Cardiac septum (tissue), 1 donor: Measurements from ENCODE around the gene TTBK1. TPM values are rescaled to one million over a fixed set of nuclear protein-coding genes. Genes with fewer than 3 reads are reported as not detected.

Experiments used
- DNase-seq: peaks from one replicate; pipeline ENCODE4 v3.0.0-alpha.2; 2020; ENCODE audit warnings: low spot score
- intact Hi-C: fragments of 100-400 bp; cut with DNase I; formaldehyde crosslinking; loops from one replicate; pipeline ENCODE4 v1.14.0; 2022
- total RNA-seq: library from RNA; stranded (reverse); fragmentation: NEBNext Ultra II Directional; extraction: Animal tissue kit (Norgen Biotek cat#: 25700); gene quantifications from one replicate; pipeline ENCODE4 v1.2.1, GENCODE V29; 2021
- donor health status: DM: no; HTN: no; CAD: no.

Gene TTBK1
- total RNA-seq, 1 donor from 2014 or later: 0.35 TPM

DNA sequence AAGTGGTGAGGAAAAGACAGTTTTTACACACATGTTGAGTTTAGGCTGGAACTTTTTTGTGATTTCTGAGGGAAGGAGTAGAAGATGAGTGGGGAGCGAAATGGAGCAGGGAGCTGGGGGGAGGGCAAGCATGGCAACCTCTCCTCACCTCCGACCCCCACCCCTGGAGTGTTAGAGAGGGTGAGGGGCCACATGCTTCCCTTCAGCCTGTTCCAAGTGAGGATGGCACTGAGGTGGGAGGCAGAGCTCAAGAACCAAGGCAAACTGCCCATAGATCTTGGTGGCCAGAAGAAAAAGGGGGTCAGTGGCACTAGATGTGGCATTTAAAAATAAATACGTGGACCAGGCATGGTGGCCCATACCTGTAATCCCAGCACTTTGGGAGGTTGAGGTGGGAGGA is 4.8 kb downstream of the TTBK1 start:
- no peak for DNase-seq

DNA sequence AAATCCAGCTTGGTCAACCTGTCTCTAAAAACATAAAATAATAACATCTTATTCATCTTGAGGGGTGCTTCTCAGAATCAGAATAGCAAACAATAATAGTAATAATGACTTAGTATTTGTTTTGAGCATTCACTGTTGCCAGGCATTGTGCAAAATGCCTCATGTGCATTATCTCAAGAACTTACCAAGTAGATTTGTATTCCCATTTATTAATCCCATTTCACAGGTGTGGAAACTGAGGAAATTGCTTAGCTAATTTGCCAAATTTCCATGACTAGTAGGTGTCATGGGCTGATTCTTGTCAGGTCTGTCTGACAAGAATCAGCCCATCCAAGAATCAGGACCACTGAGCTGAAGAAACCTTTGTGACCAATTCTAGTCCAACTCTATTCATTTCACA is 5.5 kb downstream of the TTBK1 start:
- no peak for DNase-seq
- intact Hi-C loops: loop anchor here (5.0 kb wide), 1 partner anchor 66 kb away; the partner anchor contains the start of gene CUL9

More for the DNA sequence above, 4.8 kb downstream of the TTBK1 start:
- intact Hi-C loops: loop anchor here (5.0 kb wide), 1 partner anchor 66 kb away; the partner anchor contains the start of gene CUL9

GRCh38 chr6:43250992-43251373 is 7.7 kb downstream of the TTBK1 start:
- DNase-seq: no peak
- intact Hi-C loops: no loop called here

- intact Hi-C loops: no loop called here
- no peak for DNase-seq
Measured at GRCh38 chr6:43253401-43253800, 10.1 kb downstream of the TTBK1 start.

DNA sequence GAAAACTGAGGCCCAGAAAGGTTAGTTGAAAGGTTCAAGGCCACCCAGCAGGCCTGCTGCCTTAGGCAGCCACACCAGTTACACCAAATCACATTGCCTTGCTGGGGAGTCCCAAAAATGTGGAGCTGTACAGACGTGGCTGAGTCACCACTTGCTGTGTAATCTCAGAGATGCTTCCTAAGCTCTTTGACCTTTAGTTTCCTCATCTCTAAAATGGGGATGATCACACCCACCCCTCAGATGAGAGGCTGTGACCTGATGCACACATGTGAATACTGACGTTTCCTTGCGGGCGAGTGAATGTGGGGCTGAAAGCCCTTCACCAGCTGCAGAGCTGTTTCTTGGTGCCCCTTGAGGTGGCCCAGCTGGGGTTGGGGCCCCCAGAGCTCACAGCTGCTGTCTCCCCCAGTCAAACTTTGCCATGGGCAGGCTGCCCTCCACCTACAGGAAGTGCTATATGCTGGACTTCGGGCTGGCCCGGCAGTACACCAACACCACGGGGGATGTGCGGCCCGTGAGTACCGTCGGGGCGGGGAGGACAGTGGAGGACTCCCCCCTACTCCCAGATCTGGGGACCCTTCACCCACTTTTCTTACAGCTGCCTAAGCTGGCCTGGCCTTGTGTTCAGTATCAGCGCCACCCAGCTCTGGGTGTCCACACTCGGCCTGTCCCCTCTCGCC is 11.0 kb downstream of the TTBK1 start:
- intact Hi-C loops: no loop called here
- DNase-seq: no peak

DNA sequence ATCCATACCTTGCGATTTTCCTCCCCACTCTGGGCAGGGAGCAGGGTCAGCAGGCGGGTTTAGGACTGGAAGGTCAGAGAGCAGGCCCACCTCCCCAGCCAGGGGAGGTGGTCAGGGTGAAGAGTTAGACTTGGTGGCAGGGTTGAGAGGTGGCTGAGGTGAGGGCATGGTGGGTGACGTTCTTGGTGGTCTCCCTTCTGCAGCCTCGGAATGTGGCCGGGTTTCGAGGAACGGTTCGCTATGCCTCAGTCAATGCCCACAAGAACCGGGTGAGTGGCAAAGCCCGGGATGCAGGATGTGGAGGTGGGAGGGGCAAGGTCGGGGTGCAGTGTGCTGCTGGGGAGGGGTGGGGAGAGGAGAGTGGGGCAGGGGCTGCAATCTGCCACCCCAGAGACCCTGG is 11.6 kb downstream of the TTBK1 start:
- intact Hi-C loops: no loop called here
- no peak for DNase-seq

DNA sequence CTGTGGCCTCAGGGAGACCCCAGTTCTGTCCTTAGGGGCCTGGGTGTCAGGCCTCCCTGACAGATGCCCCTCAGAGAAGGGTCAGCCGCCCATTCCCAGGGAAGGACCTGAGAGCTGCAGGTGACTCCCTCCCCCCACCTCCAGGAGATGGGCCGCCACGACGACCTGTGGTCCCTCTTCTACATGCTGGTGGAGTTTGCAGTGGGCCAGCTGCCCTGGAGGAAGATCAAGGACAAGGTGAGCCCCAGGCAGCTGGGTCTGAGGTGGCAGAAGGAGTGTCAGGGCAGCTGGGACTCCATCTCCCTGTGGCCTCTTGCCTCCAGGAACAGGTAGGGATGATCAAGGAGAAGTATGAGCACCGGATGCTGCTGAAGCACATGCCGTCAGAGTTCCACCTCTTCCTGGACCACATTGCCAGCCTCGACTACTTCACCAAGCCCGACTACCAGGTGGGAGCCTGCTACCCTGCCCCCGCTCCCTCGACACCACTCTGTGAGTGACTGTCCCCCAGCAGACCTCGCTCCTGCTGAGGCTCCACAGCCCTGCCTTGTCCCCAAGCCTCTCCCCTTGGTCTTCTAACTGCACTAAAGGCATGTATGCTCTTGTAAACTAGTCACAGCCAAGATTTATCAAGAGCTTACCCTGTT is 12.2 kb downstream of the TTBK1 start:
- no peak for DNase-seq
- intact Hi-C loops: no loop called here

DNA sequence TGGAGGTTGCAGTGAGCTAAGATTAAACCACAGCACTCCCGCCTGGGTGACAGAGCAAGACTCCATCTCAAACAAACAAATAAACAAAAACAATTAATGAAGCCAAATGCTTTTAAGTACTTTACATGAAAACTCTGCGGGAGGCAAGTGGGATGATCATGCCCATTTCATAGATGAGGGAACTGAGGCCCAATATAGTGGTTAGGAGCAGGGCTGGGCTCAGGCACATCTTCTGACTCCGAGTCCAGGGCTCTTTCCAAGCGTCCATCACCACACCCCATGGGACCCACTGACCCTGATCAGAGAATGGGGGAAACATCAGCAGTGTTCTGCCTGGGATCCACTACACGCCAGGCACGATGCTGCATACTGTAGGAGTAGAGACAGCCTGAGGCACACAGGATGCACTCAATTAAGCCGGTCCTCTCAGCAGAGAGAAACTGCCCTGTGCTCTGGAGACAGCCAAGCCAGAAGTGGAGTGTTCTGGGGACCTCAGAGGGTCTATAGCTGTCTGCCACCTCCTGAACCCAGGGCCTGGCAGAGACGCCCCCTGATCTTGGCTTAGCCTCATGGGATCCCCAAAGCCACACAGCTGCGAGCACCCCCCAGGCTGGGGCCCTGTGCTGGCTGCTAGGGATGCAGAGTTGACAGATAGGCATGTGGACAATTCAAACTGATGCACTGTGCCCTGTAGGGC is 13.5 kb downstream of the TTBK1 start:
- intact Hi-C loops: no loop called here
- no peak for DNase-seq

GRCh38 chr6:43257367-43258145 is 14.3 kb downstream of the TTBK1 start:
- DNase-seq: no peak
- intact Hi-C loops: no loop called here

DNA sequence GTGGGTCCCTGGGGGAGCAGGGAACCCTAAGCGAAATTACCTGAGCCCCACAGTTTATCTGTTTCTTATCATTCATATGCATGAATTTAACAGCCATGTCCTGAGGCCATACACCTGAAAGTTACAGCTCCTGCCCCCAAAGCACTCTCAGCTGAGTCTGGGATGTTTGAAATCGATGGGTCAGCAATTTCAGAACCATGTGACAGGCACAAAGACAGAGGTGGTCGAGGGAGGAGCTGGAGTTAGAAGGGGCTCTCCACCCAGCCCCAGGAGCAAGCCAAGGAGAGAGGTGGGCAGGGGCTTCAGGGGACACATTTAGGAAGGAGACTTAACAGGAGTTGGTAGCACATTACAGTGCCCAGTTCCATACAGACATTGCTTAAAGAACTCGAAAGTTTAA is 14.9 kb downstream of the TTBK1 start:
- no peak for DNase-seq
- intact Hi-C loops: no loop called here

DNA sequence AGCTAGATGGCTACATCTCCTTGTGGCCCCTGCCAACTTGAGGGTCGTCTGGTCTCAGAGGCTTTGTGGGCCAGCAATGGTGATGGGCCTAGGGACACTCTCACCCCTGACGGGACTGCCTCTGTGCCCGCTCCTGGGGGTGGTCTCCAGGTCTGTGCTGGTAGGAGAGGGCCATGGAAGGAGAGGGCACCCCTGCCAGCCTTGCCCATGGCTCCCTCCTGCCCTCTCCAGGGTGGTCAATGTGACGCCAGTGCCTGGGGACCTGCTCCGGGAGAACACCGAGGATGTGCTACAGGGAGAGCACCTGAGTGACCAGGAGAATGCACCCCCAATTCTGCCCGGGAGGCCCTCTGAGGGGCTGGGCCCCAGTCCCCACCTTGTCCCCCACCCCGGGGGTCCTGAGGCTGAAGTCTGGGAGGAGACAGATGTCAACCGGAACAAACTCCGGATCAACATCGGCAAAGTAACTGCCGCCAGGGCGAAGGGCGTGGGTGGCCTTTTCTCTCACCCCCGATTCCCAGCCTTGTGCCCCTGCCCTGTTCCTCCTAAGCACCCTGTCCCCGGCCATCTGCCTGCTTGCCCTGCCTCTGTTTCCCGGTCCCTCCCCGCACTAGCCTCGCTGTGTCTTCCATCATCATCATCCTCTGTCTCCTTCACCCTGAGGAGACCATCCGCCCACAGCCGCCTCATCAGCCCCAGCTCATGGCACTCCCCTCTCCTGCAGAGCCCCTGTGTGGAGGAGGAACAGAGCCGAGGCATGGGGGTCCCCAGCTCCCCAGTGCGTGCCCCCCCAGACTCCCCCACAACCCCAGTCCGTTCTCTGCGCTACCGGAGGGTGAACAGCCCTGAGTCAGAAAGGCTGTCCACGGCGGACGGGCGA is 15.8 kb downstream of the TTBK1 start:
- intact Hi-C loops: no loop called here
- no peak for DNase-seq

- DNase-seq: no peak
- intact Hi-C loops: loop anchor here (5.0 kb wide), 1 partner anchor 97 kb away; no protein-coding TSS in a partner anchor
Measured at GRCh38 chr6:43260791-43261190, 17.5 kb downstream of the TTBK1 start.

DNA sequence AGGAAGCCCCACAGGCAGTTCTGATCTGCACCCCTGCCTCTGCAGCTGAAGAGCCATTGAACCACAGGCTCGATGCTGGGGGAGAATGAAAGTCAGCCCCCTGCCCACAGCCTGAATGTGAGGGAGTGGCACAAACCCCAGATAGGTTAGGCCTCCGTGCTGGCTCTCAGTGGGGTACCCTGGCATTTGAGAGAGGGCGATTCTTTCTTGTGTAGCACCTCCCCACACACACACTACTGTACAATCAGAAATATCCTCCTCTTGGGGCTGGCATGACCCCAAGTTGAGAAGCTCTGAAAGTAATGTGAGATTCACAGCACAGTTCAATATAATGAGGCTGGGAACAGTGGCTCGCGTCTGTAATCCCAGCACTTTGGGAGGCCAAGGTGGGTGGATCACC is 17.9 kb downstream of the TTBK1 start:
- intact Hi-C loops: loop anchor here (5.0 kb wide), 1 partner anchor 96 kb away; no protein-coding TSS in a partner anchor
- DNase-seq: no peak

DNA sequence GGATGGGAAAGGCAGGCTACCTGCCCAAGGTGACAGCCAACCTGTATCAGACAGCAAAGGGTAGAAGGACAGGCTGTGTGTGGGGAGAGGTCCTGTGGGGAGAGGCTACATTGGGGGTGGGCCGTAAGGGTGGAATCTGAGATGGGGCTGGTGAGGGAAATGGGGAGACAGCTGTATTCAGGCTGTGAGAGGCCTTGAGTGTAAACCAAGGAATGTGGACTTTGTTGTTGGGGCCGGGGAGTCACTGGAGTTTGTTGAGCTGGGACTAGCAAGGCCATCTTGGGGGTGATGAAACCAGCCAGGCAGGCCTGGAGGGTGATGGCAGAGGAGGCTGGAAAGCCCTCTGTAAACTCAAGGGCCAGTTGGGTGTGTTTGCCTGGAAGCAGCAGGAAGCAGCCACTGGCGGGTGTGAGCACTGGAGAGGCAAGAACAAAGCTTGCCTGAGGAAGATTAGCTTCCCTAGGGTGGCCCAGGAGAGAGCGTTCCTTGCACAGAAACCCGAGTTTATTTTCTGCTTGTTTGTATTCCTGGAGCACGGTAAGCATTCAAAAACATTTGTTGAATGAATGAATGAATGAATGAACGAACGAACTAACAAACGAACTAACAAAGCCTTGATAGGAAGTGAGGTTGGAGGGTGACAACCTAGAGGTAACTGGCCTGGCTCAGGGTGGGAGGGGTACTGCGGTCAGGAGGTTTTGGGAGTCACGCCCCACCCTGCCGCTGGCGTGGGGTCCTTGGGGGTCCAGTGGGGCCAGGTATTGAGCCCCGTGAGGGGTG is 18.9 kb downstream of the TTBK1 start:
- intact Hi-C loops: loop anchor here (5.0 kb wide), 1 partner anchor 95 kb away; no protein-coding TSS in a partner anchor
- no peak for DNase-seq

DNA sequence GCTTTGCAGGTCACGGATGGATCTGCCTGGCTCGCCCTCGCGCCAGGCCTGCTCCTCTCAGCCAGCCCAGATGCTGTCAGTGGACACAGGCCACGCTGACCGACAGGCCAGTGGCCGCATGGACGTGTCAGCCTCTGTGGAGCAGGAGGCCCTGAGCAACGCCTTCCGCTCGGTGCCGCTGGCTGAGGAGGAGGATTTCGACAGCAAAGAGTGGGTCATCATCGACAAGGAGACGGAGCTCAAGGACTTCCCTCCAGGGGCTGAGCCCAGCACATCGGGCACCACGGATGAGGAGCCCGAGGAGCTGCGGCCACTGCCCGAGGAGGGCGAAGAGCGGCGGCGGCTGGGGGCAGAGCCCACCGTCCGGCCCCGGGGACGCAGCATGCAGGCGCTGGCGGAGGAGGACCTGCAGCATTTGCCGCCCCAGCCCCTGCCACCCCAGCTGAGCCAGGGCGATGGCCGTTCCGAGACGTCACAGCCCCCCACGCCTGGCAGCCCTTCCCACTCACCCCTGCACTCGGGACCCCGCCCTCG is 19.6 kb downstream of the TTBK1 start:
- no peak for DNase-seq
- intact Hi-C loops: loop anchor here (5.0 kb wide), 1 partner anchor 94 kb away; no protein-coding TSS in a partner anchor

- peak; percentile 91 for DNase-seq
- intact Hi-C loops: loop anchor here (5.0 kb wide), 1 partner anchor 94 kb away; no protein-coding TSS in a partner anchor
Measured at GRCh38 chr6:43263314-43264178, 20.3 kb downstream of the TTBK1 start.
